Umbilical cord (tissue), 2 donors: ENCODE results near the gene DYRK2. TPM values are rescaled to one million over a fixed set of nuclear protein-coding genes. Genes with fewer than 3 reads are reported as not detected.

Source experiments
- DNase-seq: peaks from one replicate; pipeline ENCODE4 v3.0.0-alpha.2; 2015; ENCODE audit warnings: low spot score
- total RNA-seq: library from RNA; depleted of rRNA; stranded (reverse); fragments of >200 nt; gene quantifications from one replicate; pipeline ENCODE4 v1.2.3, GENCODE V29; 2014; ENCODE audit warnings: low replicate concordance; ENCODE audit not compliant: insufficient read depth

The DYRK2 gene
- total RNA-seq, 1 donor from 2014 or later = 38.3 TPM

DNA sequence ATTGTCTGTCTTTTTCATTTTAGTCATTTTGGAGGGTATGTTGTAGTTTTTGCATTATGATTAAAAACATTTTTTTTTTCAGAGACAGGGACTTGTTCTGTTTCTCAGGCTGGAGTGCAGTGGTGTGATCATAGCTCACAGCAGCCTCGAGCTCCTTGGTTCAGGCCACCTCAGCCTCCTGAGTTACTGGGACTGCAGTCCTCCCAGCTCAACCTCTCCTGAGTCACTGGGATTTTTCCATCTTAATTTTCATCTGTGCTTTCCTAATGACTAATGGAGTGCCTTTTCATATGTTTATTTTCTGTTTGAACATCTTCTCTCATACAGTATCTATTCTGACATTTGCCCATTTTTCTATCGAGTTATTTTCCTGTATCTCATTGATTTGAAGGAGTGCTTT, 52.6 kb downstream of the DYRK2 start:
- DNase-seq = no peak

DNA sequence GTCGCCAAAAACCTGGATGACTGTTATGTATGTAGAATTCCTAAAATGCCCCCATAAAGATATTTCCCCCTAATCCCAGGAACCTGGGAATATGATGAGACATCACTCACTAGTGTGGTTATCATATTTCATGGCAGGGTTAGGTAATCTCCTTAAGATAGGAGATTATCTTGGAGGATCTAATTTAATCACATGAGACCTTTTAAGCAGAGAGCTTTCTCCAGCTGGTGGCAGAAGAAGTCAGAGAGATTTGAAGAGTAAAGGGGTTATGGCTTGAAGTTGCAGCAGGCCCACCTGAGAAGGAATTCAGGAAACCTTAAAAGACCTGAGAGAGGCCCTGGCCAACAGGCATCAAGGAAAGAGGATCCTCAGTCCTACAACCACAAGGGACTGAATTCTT, 53.6 kb downstream of the DYRK2 start:
- DNase-seq = no peak

DNA sequence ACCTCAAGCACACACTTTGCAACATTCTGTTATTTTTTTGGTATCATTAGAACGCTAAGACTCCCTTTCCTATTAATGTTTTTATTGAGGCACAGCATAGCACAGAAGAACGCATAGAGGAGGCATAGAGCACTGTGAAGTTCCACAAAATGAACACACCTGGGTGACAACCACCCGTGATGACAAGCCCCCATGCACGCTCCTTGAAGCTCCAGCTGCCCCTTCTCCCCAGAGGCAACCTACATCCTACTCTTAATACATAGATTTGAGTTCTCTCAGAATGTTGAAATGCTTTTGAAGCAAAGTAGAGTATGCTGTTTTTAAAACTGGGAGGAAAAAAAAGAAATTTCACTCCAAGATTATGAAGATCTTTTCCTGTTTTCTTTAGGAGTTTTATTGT, 55.5 kb downstream of the DYRK2 start:
- DNase-seq = no peak

DNA sequence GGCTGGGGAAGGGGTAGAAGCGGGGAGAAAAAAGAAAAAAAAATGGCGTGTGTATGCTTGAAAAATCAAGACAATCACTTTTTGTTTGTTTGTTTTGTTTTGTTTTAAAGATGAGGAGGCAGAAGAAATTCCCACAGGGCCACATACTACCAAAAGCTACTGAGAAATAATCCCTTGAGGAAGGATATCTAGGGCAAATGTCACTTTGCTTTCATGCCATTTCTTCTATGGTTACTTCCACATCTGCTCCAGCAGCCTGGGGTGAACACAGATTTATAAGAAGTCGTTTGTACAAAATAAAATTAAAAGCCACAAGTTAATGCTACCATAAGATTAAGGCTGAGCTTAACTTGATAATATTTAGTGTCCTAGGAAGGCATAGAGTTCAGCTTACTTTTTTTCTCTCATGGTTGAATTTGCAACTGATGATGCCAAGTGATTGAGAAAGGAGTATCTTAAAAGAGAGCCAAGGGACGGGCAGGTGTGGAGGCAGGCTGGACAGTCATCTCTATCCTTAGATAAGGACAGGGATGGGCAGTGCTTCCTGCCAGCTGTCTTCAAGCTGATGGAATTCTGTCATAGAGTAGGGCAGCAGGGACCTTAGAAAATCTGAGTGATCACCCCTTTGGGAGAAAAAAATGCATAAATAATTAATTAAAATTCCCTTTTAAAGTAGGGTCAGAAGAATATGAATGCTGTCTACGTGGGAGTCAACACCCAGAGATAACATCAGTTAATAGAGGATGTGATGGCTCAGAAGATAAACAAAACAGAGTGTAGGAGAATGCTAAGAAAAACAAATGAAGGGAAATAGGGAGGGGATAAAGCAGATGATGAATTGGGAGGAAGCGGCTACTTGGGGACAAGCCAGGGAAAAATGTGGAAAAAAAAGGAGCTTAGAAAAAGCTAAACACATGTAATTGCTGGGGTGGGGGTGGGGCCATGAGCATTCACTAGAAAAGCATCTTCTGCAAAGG, 57.1 kb downstream of the DYRK2 start:
- no peak for DNase-seq

- no peak for DNase-seq
Observed at GRCh38 chr12:67709367-67709954, 60.9 kb downstream of the DYRK2 start.

DNA sequence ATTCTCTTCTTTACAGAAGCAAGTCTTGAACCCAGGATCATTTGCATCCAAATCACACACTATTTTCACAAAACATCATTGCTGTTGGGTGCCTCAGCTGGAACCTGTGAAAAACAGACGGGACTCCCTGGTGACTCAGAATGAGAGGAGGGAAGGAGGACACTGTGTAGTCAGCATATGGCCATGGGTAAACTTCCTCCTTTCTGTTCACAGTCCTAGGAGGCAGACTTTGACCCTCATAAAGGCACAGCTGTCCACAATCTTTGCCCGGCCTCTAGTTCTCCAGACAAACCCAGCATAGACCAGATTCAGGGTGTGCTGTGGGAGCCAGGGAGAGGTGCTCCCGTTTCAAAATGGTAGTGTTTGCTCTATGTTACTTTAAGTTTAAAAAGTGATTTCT, 62.0 kb downstream of the DYRK2 start:
- DNase-seq = peak; percentile 42

DNA sequence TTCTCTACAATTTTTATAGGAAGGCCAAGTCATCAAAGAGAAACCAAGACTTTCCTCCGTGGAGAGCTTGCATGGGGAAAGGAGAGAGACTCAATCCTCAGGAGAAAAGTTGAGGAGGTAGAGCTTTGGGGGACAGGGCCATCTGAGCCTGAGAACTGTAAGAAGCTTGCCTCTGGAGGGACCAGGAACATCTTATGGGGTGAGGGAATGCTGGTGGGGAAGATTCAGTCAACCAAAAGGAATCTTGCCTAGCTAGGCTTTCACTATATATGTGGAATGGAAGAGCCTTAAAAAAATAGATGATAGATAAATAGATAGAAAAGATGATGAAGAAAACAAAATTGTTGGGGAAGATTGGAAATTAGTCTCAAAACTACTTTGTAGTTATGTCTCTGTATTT, 63.5 kb downstream of the DYRK2 start:
- DNase-seq = no peak

- no peak for DNase-seq
Observed at GRCh38 chr12:67714648-67715047, 66.1 kb downstream of the DYRK2 start.
